GM18502 (cell line): ENCODE measurements around the gene SLC8A2.

Experiments
- ATAC-seq: cut with Tn5 transposase; IDR thresholded peaks from one replicate; pipeline ENCODE4 v1.9.1; 2021; ENCODE audit warnings: mild to moderate bottlenecking; ENCODE audit not compliant: unreplicated experiment, poor library complexity

Gene SLC8A2

GRCh38 chr19:47435196-47435595 is 36.5 kb downstream of the SLC8A2 start:
- ATAC-seq = no peak

GRCh38 chr19:47434088-47434487 is 37.6 kb downstream of the SLC8A2 start:
- no peak for ATAC-seq

- no peak for ATAC-seq
These were observed 38.6 kb downstream of the SLC8A2 start for GRCh38 chr19:47433121-47433520.

DNA sequence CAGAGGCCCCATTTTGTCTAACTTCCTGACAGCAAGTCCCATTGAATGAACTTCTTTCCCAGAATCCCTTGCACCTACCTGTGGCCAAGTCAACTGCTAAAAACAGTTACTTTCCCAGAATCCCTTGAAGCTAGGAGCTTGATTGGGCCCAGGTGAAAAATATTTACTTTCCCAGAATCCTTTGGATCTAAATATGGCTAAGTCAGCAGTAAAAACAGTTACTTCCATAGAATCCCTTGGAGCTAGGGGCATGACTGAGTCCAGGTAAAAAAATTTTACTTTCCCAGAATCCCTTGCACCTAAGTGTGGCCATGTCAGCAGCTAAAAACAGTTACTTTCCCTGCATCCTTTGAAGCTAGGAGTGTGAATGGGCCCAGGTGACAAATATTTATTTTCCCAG is 39.2 kb downstream of the SLC8A2 start:
- ATAC-seq = no peak

DNA sequence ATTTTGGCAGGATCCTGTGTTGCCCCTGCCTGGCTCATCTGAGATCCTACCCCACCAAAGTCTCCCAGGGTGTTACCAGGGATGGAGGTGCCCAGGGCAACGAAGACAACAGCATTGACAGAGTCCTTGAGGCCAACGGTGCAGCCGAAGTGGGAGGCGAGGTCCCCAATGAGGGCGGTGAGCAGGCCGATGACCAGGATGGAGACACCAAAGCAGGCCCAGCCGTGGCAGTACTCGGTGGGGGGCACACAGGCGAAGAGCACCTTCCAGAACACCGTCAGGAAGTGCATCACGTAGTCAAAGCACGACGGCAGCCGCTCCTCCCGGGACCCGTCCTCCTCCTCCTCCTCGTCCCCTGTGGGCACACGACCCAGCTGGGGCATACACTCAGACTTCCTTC is 39.6 kb downstream of the SLC8A2 start:
- no peak for ATAC-seq

- ATAC-seq = no peak
These were observed 41.5 kb downstream of the SLC8A2 start for GRCh38 chr19:47430041-47430802.

- no peak for ATAC-seq
These were observed 42.4 kb downstream of the SLC8A2 start for GRCh38 chr19:47429140-47429793.

- no peak for ATAC-seq
These were observed 43.4 kb downstream of the SLC8A2 start for GRCh38 chr19:47428177-47428894.

DNA sequence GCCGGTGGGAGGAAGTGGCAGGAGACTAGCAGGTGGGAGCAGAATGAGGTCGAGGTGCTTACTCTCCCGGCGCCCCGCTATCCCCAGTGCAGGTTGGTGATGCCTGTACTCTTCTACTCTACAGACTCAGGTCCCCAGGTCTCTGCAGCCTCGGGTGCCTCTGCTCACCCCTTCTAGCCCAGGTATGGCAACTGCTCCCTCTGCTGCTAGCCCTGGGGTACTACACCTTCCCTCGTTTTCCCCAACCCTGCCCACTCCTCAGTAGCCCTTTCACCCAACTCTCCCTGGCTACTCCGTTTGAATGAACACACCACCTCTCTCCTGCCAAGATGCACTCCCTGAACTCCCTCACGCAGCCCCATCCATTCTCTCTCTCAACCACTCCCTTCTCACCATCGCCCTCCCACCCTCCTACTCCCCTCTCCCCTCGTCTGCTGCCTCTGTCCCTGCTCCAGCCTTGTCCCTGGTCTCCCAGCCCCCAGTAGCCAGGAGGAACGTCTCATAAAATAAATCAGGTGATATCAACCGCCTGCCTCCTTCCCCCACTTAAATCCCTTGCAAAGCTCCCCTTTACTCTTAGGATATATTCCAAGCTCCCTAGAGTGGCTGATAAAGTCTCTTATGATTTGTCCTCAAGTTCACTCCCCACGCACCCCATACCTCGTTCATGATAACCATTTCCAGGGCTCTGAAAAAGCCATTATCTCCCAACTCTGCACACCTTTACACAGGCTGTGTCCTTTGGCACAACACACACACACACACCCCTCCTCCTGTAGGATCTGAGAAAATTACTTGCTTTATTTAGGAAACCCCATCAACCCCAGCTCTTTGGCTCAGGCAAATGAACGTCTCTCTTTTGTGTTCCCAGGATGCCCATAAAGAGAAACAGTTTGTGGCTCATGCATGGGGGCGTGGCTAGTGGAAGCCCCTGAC is 44.2 kb downstream of the SLC8A2 start:
- no peak for ATAC-seq

DNA sequence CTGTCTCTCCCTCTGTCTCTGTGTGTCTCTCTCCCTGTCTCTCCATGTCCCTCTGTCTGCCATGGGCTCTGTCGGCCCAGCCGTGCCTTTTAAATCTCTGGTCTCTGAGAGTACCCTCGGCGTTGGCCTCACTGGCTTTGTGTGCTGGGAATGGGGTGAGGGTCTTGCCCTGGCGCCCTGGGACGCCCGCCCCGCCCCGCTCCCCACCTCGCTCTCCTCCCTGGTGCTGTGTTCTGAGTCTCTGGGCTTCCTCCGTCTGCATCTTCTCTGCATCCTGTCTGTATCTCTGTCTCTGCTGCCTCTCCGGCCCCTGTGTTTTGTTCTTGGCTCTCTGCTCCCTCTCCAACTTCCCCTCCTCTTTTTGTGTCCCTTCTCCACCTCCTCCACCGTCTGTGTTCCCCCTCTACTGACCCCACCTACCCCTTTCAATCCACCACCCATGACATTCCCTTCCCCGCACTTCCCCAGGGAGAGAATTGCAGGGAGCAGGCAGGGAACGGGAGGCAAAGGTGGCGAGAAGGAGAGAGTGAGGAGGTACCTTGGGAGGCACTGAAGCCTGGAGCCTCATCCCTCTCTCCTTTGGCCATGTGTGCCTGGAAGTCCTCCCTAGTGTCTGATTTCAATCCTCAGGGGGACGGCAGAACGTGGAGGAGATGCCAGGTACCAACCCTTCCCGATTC is 48.4 kb downstream of the SLC8A2 start:
- ATAC-seq = no peak

GRCh38 chr19:47422417-47423163 is 49.1 kb downstream of the SLC8A2 start:
- no peak for ATAC-seq

GRCh38 chr19:47421844-47422395 is 49.8 kb downstream of the SLC8A2 start:
- no peak for ATAC-seq

DNA sequence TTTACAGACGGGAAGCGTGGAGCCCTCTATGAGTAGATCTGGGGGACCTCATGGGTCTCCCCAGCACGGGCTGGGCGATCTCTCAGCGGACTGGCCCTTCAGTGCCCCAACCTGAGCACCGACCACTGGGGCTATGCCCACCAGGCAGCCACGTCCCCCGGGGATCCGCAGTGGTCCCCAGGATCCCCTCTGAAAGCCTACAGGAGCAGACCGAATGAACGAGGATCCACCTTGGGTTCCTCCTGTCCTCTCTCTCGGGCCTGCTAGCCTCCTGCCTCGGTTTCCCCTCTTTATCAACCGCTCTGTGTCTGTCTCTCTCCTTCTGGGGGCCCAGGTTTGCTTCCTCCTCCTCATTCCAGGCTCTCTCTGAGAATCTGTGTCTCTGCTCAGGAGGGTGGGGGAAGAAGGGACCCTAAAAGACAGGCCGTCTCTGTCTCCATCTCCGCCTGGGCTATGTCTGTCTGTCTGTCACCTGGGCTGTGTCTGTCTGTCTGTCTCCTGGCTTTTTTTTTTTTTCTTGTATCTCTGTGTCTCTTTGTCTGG is 50.4 kb downstream of the SLC8A2 start:
- no peak for ATAC-seq

DNA sequence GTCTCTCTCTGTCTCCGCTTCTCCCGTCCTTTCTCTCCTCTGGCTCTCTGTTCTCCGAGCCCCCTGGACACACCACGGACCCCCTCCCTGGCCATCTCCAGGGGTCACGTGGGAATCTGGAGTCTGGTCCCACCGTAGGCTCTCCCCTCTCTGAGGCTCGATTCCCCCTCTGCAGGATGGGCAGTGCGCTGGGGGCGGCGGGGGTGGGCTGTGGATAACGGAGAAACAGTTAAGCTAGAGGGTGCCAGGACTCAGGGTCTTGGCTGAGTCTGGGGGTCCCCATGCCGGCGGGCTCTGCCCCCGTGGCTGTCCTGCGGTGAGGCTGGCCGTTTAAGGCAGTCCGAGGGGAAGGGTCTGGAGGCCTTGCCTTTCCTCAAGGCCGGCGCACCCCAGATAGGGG is 51.9 kb downstream of the SLC8A2 start:
- no peak for ATAC-seq

DNA sequence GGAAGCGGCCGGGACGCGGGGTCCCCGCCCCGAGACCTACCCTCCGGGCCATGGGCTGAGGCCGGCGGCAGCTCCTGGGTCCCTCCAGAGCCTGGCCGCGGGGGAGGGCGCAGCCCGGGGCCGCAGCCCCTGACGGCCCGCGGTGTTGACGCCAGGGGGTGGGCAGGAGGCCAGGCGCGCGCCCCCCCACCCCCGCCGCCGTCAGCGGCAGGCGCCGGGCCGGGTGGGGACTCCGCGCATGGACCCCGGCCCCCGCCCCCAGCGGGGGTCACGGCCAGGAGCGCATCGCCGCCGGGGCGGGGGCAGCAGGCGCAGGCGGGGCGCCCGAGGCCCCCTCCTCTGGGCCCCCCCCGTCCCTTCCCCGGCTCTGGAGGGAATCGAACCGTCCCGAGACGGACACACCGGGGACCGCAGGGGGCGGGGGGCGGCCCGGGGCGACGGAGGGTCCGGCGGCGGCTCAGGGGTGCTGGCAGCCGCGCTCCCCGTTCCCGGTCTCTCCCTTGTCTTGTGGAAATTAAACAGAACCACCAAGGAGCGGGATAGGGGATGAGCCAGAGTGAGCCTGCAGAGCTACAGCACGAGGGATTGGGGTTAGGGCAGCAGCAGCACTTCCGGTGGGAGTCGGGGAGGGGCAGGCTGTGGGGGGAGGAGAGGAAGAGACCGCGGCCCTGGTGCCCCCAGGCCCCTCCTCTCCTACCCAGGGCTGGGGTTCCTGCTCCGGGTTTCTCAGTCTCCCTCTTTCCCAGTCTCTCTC is 52.5 kb downstream of the SLC8A2 start, which contains the start of gene MEIS3:
TSS of gene MEIS3 (minus strand) at position 498 of the 754 bp plus-strand sequence. CDS start at position 52, 446 bp downstream.
- no peak for ATAC-seq

GRCh38 chr19:47418692-47419029 is 53.0 kb downstream of the SLC8A2 start:
- ATAC-seq = no peak

- ATAC-seq = no peak
These were observed 53.7 kb downstream of the SLC8A2 start for GRCh38 chr19:47417746-47418691.
